BLaER1 (cell line): ENCODE data around the gene INHBC.

Experiments
- H3K27ac ChIP-seq: shearing (Covaris generic); formaldehyde crosslinking; 2 replicates; pipeline ENCODE4 v1.8.1; 2022
- H3K27me3 ChIP-seq: shearing (Covaris generic); formaldehyde crosslinking; 2 replicates; pipeline ENCODE4 v1.8.1; 2022
- H3K36me3 ChIP-seq: shearing (Covaris generic); formaldehyde crosslinking; 2 replicates; pipeline ENCODE4 v1.8.1; 2022
- H3K4me1 ChIP-seq: shearing (Covaris generic); formaldehyde crosslinking; 2 replicates; pipeline ENCODE4 v1.8.1; 2022
- H3K4me2 ChIP-seq: shearing (Covaris generic); formaldehyde crosslinking; 2 replicates; pipeline ENCODE4 v1.8.1; 2022
- H3K4me3 ChIP-seq: shearing (Covaris generic); formaldehyde crosslinking; 2 replicates; pipeline ENCODE4 v1.8.1; 2022
- H3K9ac ChIP-seq: shearing (Covaris generic); formaldehyde crosslinking; 2 replicates; pipeline ENCODE4 v1.8.1; 2022
- H3K9me3 ChIP-seq: shearing (Covaris generic); formaldehyde crosslinking; 2 replicates; pipeline ENCODE4 v1.8.1; 2022
- H4K20me1 ChIP-seq: shearing (Covaris generic); formaldehyde crosslinking; 2 replicates; pipeline ENCODE4 v1.8.1; 2022
- Cebpa-rat ChIP-seq: shearing (Covaris generic); IDR thresholded peaks from 2 replicates; pipeline ENCODE4 v1.8.1; 2022

Gene INHBC

GRCh38 chr12:57479376-57480115, 45.0 kb downstream of the INHBC start, which contains the start of gene ARHGAP9:
TSS of gene ARHGAP9 (minus strand) at chr12:57479866. CDS start at chr12:57479406, 460 bp downstream.
- TF ChIP-seq Cebpa-rat = no peak
- peaks cover 6% of the 10 kb centered on the region; the same call in 1 of the 2 replicates for H3K27me3 ChIP-seq
- no peaks in the 10 kb centered on the region for H3K9me3 ChIP-seq
- H3K4me3 ChIP-seq = peak within 1 kb of the TSS; percentile 28; the same call in 1 of the 2 replicates
- H4K20me1 ChIP-seq = no peaks in the 10 kb centered on the region
- peaks cover 63% of the 10 kb centered on the region for H3K4me1 ChIP-seq
- H3K4me2 ChIP-seq = peak within 1 kb of the TSS; percentile 99
- peak within 1 kb of the TSS; percentile 88 for H3K27ac ChIP-seq
- H3K9ac ChIP-seq = peak within 1 kb of the TSS; percentile 47
- H3K36me3 ChIP-seq = peaks cover 11% of the 10 kb centered on the region

- Histone ChIP-seq H3K27me3 (no peaks in the 10 kb centered on the region), H3K9me3 (no peaks in the 10 kb centered on the region), H3K4me3 (no peak overlapping the region), H3K9ac (no peak overlapping the region), H3K4me1 (peaks cover 42% of the 10 kb centered on the region), H3K4me2 (no peak overlapping the region), H3K27ac (no peak overlapping the region), H3K36me3 (no peaks in the 10 kb centered on the region), H4K20me1 (no peaks in the 10 kb centered on the region)
- TF ChIP-seq Cebpa-rat = no peak
Observed at GRCh38 chr12:57481671-57482070, 47.1 kb downstream of the INHBC start.

- no peak overlapping the region for H3K4me2 ChIP-seq
- H3K36me3 ChIP-seq = no peaks in the 10 kb centered on the region
- H3K9me3 ChIP-seq = no peaks in the 10 kb centered on the region
- H3K9ac ChIP-seq = no peak overlapping the region
- no peak for TF ChIP-seq Cebpa-rat
- no peaks in the 10 kb centered on the region for H3K27me3 ChIP-seq
- peaks cover 30% of the 10 kb centered on the region for H3K4me1 ChIP-seq
- H3K27ac ChIP-seq = no peak overlapping the region
- no peak overlapping the region for H3K4me3 ChIP-seq
- H4K20me1 ChIP-seq = no peaks in the 10 kb centered on the region
Observed at GRCh38 chr12:57483466-57483865, 48.9 kb downstream of the INHBC start.

- Histone ChIP-seq H3K4me3 (no peak overlapping the region), H3K4me2 (no peak overlapping the region), H3K4me1 (peaks cover 22% of the 10 kb centered on the region), H4K20me1 (peaks cover 18% of the 10 kb centered on the region; the same call in 1 of the 2 replicates), H3K27ac (no peak overlapping the region), H3K9me3 (no peaks in the 10 kb centered on the region), H3K27me3 (no peaks in the 10 kb centered on the region), H3K9ac (no peak overlapping the region), H3K36me3 (peaks cover 20% of the 10 kb centered on the region)
- no peak for TF ChIP-seq Cebpa-rat
Observed at GRCh38 chr12:57485695-57486094, 51.1 kb downstream of the INHBC start.

- 0 out of 2 replicates have a peak overlapping the region, but pooled peaks have one; percentile 99 for H3K4me3 ChIP-seq
- peaks cover 24% of the 10 kb centered on the region; the same call in 1 of the 2 replicates for H4K20me1 ChIP-seq
- no peaks in the 10 kb centered on the region for H3K9me3 ChIP-seq
- no peak overlapping the region for H3K9ac ChIP-seq
- no peak for TF ChIP-seq Cebpa-rat
- peak overlapping the region; percentile 53 for H3K4me2 ChIP-seq
- H3K36me3 ChIP-seq = peaks cover 34% of the 10 kb centered on the region
- peak overlapping the region; percentile 97 for H3K27ac ChIP-seq
- H3K27me3 ChIP-seq = no peaks in the 10 kb centered on the region
- H3K4me1 ChIP-seq = peaks cover 20% of the 10 kb centered on the region
Observed at GRCh38 chr12:57487055-57487596, 52.5 kb downstream of the INHBC start.

GRCh38 chr12:57487597-57488401, 53.2 kb downstream of the INHBC start, which contains the start of gene MARS1:
TSS of gene MARS1 (plus strand) at chr12:57488068. CDS start at chr12:57488091, 23 bp downstream.
- H3K9me3 ChIP-seq = peaks cover 3% of the 10 kb centered on the region; the same call in 1 of the 2 replicates
- H3K27me3 ChIP-seq = no peaks in the 10 kb centered on the region
- H3K27ac ChIP-seq = peak within 1 kb of the TSS; percentile 97
- peak within 1 kb of the TSS; percentile 99 for H3K4me3 ChIP-seq
- peak within 1 kb of the TSS; percentile 93 for H3K4me2 ChIP-seq
- peak; percentile 78 for TF ChIP-seq Cebpa-rat
- H3K36me3 ChIP-seq = peaks cover 41% of the 10 kb centered on the region
- peaks cover 24% of the 10 kb centered on the region; the same call in 1 of the 2 replicates for H4K20me1 ChIP-seq
- H3K4me1 ChIP-seq = peaks cover 20% of the 10 kb centered on the region
- peak within 1 kb of the TSS; percentile 99 for H3K9ac ChIP-seq

GRCh38 chr12:57488402-57489156, 54.0 kb downstream of the INHBC start:
- H3K9ac ChIP-seq = peak overlapping the region; percentile 99
- peak overlapping the region; percentile 97 for H3K27ac ChIP-seq
- H3K4me3 ChIP-seq = peak overlapping the region; percentile 99
- H3K4me2 ChIP-seq = peak overlapping the region; percentile 93
- peaks cover 43% of the 10 kb centered on the region for H3K36me3 ChIP-seq
- H4K20me1 ChIP-seq = peaks cover 24% of the 10 kb centered on the region; the same call in 1 of the 2 replicates
- TF ChIP-seq Cebpa-rat = no peak
- H3K27me3 ChIP-seq = no peaks in the 10 kb centered on the region
- peaks cover 5% of the 10 kb centered on the region; the same call in 1 of the 2 replicates for H3K9me3 ChIP-seq
- H3K4me1 ChIP-seq = peaks cover 20% of the 10 kb centered on the region

GRCh38 chr12:57489157-57489641, 54.6 kb downstream of the INHBC start:
- Histone ChIP-seq H3K4me1 (peaks cover 20% of the 10 kb centered on the region), H3K27me3 (no peaks in the 10 kb centered on the region), H3K4me3 (peak overlapping the region; percentile 99), H3K9me3 (peaks cover 5% of the 10 kb centered on the region; the same call in 1 of the 2 replicates), H3K27ac (peak overlapping the region; percentile 97), H3K36me3 (peaks cover 47% of the 10 kb centered on the region), H4K20me1 (peaks cover 24% of the 10 kb centered on the region; the same call in 1 of the 2 replicates), H3K4me2 (peak overlapping the region; percentile 93), H3K9ac (peak overlapping the region; percentile 99)
- no peak for TF ChIP-seq Cebpa-rat

- Histone ChIP-seq H3K4me2 (no peak overlapping the region), H3K27ac (no peak overlapping the region), H4K20me1 (peaks cover 24% of the 10 kb centered on the region; the same call in 1 of the 2 replicates), H3K36me3 (peaks cover 52% of the 10 kb centered on the region), H3K4me1 (peaks cover 20% of the 10 kb centered on the region), H3K4me3 (no peak overlapping the region), H3K27me3 (no peaks in the 10 kb centered on the region), H3K9ac (no peak overlapping the region), H3K9me3 (peaks cover 5% of the 10 kb centered on the region; the same call in 1 of the 2 replicates)
- TF ChIP-seq Cebpa-rat = no peak
Observed at GRCh38 chr12:57490126-57490525, 55.5 kb downstream of the INHBC start.
